HL-60 (cell line): ENCODE results near the gene TVP23A.

Experiments
- CTCF ChIP-seq: IDR thresholded peaks from one replicate; pipeline ENCODE4 v1.5.1; 2011; ENCODE audit warnings: low read length, control low read depth, inconsistent platforms; ENCODE audit not compliant: insufficient read depth
- POLR2AphosphoS5 ChIP-seq: IDR thresholded peaks from 2 replicates; pipeline ENCODE4 v1.6.1; 2012; ENCODE audit warnings: low read depth
- REST ChIP-seq: IDR thresholded peaks from 2 replicates; pipeline ENCODE4 v1.6.1; 2012; ENCODE audit warnings: low read depth; ENCODE audit not compliant: insufficient replicate concordance

DNA sequence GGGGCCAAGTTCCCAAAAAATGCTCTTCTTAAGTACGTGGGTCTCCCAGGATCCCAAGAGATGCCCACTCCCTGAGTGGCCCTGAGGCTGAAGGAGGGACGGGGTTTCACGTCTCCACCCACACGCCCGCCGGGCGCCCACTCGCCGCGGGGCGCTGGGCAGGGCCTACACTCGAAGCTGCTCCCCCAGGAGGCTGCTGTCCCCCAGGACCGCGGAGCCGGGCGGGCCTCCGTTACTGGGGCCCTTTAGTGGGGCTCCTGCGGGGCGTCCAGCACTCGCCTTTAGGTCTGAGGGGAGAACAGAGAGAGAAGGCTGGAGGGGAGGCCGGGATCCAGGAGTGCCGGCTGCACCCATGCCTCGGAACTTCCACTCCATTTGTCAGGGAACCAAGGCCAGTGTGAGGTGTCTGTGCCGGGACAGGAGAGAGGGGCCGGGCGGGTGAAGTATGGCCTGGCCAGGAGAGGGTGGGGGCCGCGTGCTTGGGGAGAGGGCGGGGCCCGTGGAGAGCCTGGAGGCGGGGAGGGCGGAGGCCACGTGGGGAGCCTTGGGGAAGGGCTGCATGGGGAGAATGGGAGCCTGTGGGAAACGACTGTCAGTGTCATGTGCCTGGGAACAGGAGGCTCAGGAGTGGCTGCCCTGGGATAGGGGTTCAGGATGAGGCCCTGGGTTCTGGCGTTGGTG lies 56.1 kb downstream of the TVP23A start:
- TF ChIP-seq CTCF = no peak
- no peak for TF ChIP-seq POLR2AphosphoS5
- TF ChIP-seq REST = no peak
